ENCODE data around the gene ZNF540. TPM values are rescaled to one million over a fixed set of nuclear protein-coding genes. Genes with fewer than 3 reads are reported as not detected.
A peak's percentile ranks its signal among the peaks of the same experiment; 100 is the strongest.

Gene ZNF540
- total and polyA plus RNA-seq, 10 of the 15 experiments (the other 5 are each of a cell fraction or from before 2014, with no cell fraction given) = 0.17 to 2.3 (median 0.43) TPM

DNA sequence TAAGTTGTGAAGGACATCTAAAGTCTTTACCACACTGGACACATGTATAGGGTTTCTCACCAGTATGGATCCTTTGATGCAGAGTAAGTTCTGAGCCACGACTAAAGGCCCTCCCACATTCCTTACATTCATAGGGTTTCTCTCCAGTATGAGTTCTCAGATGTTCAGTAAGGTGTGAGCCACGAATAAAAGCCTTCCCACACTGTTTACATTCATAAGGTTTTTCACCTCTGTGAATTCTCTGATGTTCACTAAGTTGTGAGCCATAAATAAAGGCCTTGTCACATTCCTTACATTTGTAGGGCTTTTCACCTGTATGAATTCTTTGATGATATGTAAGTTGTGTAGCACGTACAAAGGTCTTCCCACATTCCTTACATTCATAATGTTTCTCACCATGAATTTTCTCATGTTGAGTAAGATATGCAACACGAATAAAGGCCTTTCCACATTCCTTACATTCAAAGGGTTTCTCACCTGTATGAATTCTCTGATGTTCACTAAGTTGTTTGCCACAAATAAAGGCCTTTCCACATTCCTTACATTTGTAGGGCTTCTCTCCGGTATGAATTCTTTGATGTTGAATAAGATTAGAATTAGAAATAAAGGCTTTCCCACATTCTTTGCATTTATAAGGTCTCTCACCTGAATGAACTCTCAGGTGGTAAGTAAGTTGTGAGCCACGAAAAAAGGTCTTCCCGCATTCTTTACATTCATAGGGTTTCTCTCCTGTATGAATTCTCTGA is 29.9 kb upstream of the ZNF540 start:
- no peaks in the 10 kb centered on the region for H3K79me2 ChIP-seq (ENCODE audit: control insufficient read depth, insufficient read depth, low read length)
- H3K36me3 ChIP-seq (ENCODE audit: control insufficient read depth in 2 of 2, insufficient read depth in 2 of 2, low read length in 1 of 2) = no peaks in the 10 kb centered on the region
- ChIA-PET SMC1A (ENCODE audit: uncharacterized antibody, unreplicated experiment) (no interaction called here), POLR2A (no interaction called here), CTCF (no interaction called here), RAD21 (ENCODE audit: unreplicated experiment) (no interaction called here)
- no peak overlapping the region for H2AFZ ChIP-seq (ENCODE audit: control insufficient read depth, low read depth, low read length)
- H3K4me3 ChIP-seq = no peak overlapping the region
- in situ Hi-C loops (cut with MboI) = no loop called here
- DNase-seq (ENCODE audit: low read depth, low spot score) = no peak
- no peak overlapping the region for H3K9ac ChIP-seq (ENCODE audit: control insufficient read depth, insufficient read depth, low read length)
- H3K27me3 ChIP-seq (replicated peaks in 1 of 2; ENCODE audit: control insufficient read depth in 2 of 2, insufficient read depth in 2 of 2, low read length in 1 of 2) = no peaks in the 10 kb centered on the region
- ATAC-seq = no peak
- BruUV-seq (replicated peaks) = no TSS peak
- WGBS (ENCODE audit: insufficient coverage, insufficient replicate concordance, low lambda C conversion rate, missing lambda C conversion rate) = 58% methylated on average over 7 of the region's 7 CpGs
- H3K9me3 ChIP-seq (replicated peaks; ENCODE audit: control insufficient read depth, insufficient read depth, low read length) = peaks cover 20% of the 10 kb centered on the region
- intact Hi-C loops (cut with micrococcal nuclease; ENCODE audit: unreplicated experiment) = no loop called here
- H3K4me2 ChIP-seq (ENCODE audit: control insufficient read depth, insufficient read depth) = no peak overlapping the region
- no peaks in the 10 kb centered on the region for H4K20me1 ChIP-seq (ENCODE audit: control insufficient read depth, insufficient read depth)
- no peak overlapping the region for H3K27ac ChIP-seq (ENCODE audit: control insufficient read depth, insufficient read depth)
- no peaks in the 10 kb centered on the region for H3K4me1 ChIP-seq (ENCODE audit: control insufficient read depth, insufficient read depth, low read length)
- TF ChIP-seq RBBP5 (conservative IDR thresholded peaks at IDR 0.05) = no peak
- TF ChIP-seq ZNF274 (IDR thresholded peaks at IDR 0.05; ENCODE audit: insufficient read depth, insufficient read length) = peak; percentile 92
- TF ChIP-seq, protein P1, sequence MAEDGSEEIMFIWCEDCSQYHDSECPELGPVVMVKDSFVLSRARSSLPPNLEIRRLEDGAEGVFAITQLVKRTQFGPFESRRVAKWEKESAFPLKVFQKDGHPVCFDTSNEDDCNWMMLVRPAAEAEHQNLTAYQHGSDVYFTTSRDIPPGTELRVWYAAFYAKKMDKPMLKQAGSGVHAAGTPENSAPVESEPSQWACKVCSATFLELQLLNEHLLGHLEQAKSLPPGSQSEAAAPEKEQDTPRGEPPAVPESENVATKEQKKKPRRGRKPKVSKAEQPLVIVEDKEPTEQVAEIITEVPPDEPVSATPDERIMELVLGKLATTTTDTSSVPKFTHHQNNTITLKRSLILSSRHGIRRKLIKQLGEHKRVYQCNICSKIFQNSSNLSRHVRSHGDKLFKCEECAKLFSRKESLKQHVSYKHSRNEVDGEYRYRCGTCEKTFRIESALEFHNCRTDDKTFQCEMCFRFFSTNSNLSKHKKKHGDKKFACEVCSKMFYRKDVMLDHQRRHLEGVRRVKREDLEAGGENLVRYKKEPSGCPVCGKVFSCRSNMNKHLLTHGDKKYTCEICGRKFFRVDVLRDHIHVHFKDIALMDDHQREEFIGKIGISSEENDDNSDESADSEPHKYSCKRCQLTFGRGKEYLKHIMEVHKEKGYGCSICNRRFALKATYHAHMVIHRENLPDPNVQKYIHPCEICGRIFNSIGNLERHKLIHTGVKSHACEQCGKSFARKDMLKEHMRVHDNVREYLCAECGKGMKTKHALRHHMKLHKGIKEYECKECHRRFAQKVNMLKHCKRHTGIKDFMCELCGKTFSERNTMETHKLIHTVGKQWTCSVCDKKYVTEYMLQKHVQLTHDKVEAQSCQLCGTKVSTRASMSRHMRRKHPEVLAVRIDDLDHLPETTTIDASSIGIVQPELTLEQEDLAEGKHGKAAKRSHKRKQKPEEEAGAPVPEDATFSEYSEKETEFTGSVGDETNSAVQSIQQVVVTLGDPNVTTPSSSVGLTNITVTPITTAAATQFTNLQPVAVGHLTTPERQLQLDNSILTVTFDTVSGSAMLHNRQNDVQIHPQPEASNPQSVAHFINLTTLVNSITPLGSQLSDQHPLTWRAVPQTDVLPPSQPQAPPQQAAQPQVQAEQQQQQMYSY (CRISPR knock-in tag; IDR thresholded peaks at IDR 0.05) = no peak
- no peak for FAIRE-seq

DNA sequence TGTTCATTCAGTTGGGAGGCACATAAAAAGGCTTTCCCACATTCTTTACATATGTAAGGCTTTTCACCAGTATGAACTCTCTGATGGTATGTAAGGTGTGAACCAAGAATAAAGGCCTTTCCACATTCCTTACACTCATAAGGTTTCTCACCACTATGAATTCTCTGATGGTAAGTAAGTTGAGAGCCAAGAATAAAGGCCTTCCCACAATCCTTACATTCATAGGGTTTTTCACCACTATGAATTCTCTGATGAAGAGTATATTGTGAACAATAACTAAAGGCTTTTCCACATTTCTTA is 29.4 kb upstream of the ZNF540 start:
- no peak for FAIRE-seq
- TF ChIP-seq SUZ12 (IDR thresholded peaks at IDR 0.05; ENCODE audit: unreplicated experiment) (no peak), RELA (IDR thresholded peaks at IDR 0.05; ENCODE audit: borderline replicate concordance, partially characterized antibody) (no peak), JUND (IDR thresholded peaks at IDR 0.05; ENCODE audit: low read depth, low read length) (no peak), FOXM1 (IDR thresholded peaks at IDR 0.05; ENCODE audit: low read depth, low read length) (no peak), TARDBP (IDR thresholded peaks at IDR 0.05; ENCODE audit: borderline replicate concordance) (no peak), CREM (IDR thresholded peaks at IDR 0.05; ENCODE audit: low read depth) (no peak), JUNB (IDR thresholded peaks at IDR 0.05) (no peak), SP1 (IDR thresholded peaks at IDR 0.05; ENCODE audit: low read depth, low read length) (no peak), NFIC (IDR thresholded peaks at IDR 0.05; ENCODE audit: low read depth, low read length) (no peak), POU2F2 (IDR thresholded peaks at IDR 0.05; ENCODE audit: borderline replicate concordance, low read depth, low read length) (no peak), GABPA (IDR thresholded peaks at IDR 0.05; ENCODE audit: low read depth) (no peak), RFX5 (IDR thresholded peaks at IDR 0.05; ENCODE audit: low read depth, low read length) (no peak)
- TF ChIP-seq, protein P2, sequence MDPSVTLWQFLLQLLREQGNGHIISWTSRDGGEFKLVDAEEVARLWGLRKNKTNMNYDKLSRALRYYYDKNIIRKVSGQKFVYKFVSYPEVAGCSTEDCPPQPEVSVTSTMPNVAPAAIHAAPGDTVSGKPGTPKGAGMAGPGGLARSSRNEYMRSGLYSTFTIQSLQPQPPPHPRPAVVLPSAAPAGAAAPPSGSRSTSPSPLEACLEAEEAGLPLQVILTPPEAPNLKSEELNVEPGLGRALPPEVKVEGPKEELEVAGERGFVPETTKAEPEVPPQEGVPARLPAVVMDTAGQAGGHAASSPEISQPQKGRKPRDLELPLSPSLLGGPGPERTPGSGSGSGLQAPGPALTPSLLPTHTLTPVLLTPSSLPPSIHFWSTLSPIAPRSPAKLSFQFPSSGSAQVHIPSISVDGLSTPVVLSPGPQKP (IDR thresholded peaks at IDR 0.05; ENCODE audit: low read depth, low read length) = no peak

More for the DNA sequence above, 29.4 kb upstream of the ZNF540 start:
- Histone ChIP-seq H3K4me3 (no peak overlapping the region), H4K20me1 (ENCODE audit: control insufficient read depth, insufficient read depth) (no peaks in the 10 kb centered on the region), H3K9ac (ENCODE audit: control insufficient read depth, insufficient read depth, low read length) (no peak overlapping the region), H3K4me2 (ENCODE audit: control insufficient read depth, insufficient read depth) (no peak overlapping the region), H3K27ac (ENCODE audit: control insufficient read depth, insufficient read depth) (no peak overlapping the region), H3K79me2 (ENCODE audit: control insufficient read depth, insufficient read depth, low read length) (no peaks in the 10 kb centered on the region), H3K27me3 (replicated peaks in 1 of 2; ENCODE audit: control insufficient read depth in 2 of 2, insufficient read depth in 2 of 2, low read length in 1 of 2) (no peaks in the 10 kb centered on the region), H3K4me1 (ENCODE audit: control insufficient read depth, insufficient read depth, low read length) (no peaks in the 10 kb centered on the region), H3K9me3 (replicated peaks; ENCODE audit: control insufficient read depth, insufficient read depth, low read length) (peaks cover 20% of the 10 kb centered on the region), H2AFZ (ENCODE audit: control insufficient read depth, low read depth, low read length) (no peak overlapping the region), H3K36me3 (ENCODE audit: control insufficient read depth in 2 of 2, insufficient read depth in 2 of 2, low read length in 1 of 2) (no peaks in the 10 kb centered on the region)
- CTCF ChIA-PET = no interaction called here
- intact Hi-C loops (cut with micrococcal nuclease; ENCODE audit: unreplicated experiment) (no loop called here), in situ Hi-C loops (cut with MboI) (no loop called here)
- SMC1A ChIA-PET (ENCODE audit: uncharacterized antibody, unreplicated experiment) = no interaction called here
- POLR2A ChIA-PET = no interaction called here
- RAD21 ChIA-PET (ENCODE audit: unreplicated experiment) = no interaction called here
- BruUV-seq (replicated peaks) = no TSS peak
- ATAC-seq = no peak
- DNase-seq (ENCODE audit: low read depth, low spot score) = no peak

Data from GM12878 (cell line).